ENCODE measurements around the gene KRTAP12-4. TPM values are rescaled to one million over a fixed set of nuclear protein-coding genes. Genes with fewer than 3 reads are reported as not detected.
"Not testable (repeated sequence)": the region's sequence is repeated elsewhere in the genome, so short reads cannot be mapped to it uniquely, and the experiment has no call there.

Gene KRTAP12-4
- total and polyA plus RNA-seq, 9 donors: not detected

GRCh38 chr21:44699502-44700001 lies 45.1 kb upstream of the KRTAP12-4 start:
- H3K9me3 ChIP-seq: no peaks in the 10 kb centered on the region
- TF ChIP-seq POLR2A (IDR thresholded peaks at IDR 0.05) (no peak), EP300 (IDR thresholded peaks at IDR 0.05) (no peak), CTCF (IDR thresholded peaks at IDR 0.05) (no peak)
- H3K36me3 ChIP-seq: no peaks in the 10 kb centered on the region
- WGBS, 3 donors: 26 to 44% (median 39%) methylated on average over 17 of the region's 17 CpGs
- H3K4me3 ChIP-seq: no peak overlapping the region
- H3K27me3 ChIP-seq: no peaks in the 10 kb centered on the region
- no peak for DNase-seq
- H3K4me1 ChIP-seq (ENCODE audit: insufficient read depth): no peaks in the 10 kb centered on the region
- no peak overlapping the region for H3K27ac ChIP-seq
- intact Hi-C loops (cut with DNase I): no loop called here

GRCh38 chr21:44697811-44698734 lies 43.6 kb upstream of the KRTAP12-4 start:
- intact Hi-C loops (cut with DNase I): no loop called here
- no peak for DNase-seq
- Histone ChIP-seq H3K27ac (no peak overlapping the region), H3K4me1 (ENCODE audit: insufficient read depth) (no peaks in the 10 kb centered on the region), H3K36me3 (no peaks in the 10 kb centered on the region), H3K4me3 (no peak overlapping the region), H3K9me3 (no peaks in the 10 kb centered on the region), H3K27me3 (no peaks in the 10 kb centered on the region)
- WGBS, 3 donors: 19 to 23% (median 20%) methylated on average over 31 to 35 of the region's 35 CpGs
- TF ChIP-seq EP300 (IDR thresholded peaks at IDR 0.05) (no peak), CTCF (IDR thresholded peaks at IDR 0.05) (no peak), POLR2A (IDR thresholded peaks at IDR 0.05) (no peak)

GRCh38 chr21:44697172-44697810 lies 42.8 kb upstream of the KRTAP12-4 start, which contains the start of gene KRTAP10-12:
TSS of gene KRTAP10-12 (plus strand) at chr21:44697172. CDS start at chr21:44697202, 30 bp downstream.
- DNase-seq; H3K27ac ChIP-seq; H3K27me3 ChIP-seq; H3K36me3 ChIP-seq; H3K4me3 ChIP-seq; H3K4me1 ChIP-seq (ENCODE audit: insufficient read depth); H3K9me3 ChIP-seq; intact Hi-C loops (cut with DNase I): not testable (repeated sequence)
- 36 to 56% (median 49%) methylated on average over 20 to 21 of the region's 21 CpGs for WGBS, 3 donors

- Histone ChIP-seq H3K9me3 (no peaks in the 10 kb centered on the region), H3K27ac (no peak overlapping the region), H3K4me3 (no peak overlapping the region), H3K27me3 (no peaks in the 10 kb centered on the region), H3K4me1 (ENCODE audit: insufficient read depth) (no peaks in the 10 kb centered on the region), H3K36me3 (no peaks in the 10 kb centered on the region)
- intact Hi-C loops (cut with DNase I): no loop called here
- WGBS, 3 donors: 45 to 59% (median 55%) methylated on average over 10 of the region's 10 CpGs
- no peak for TF ChIP-seq EP300 (IDR thresholded peaks at IDR 0.05)
- no peak for TF ChIP-seq POLR2A (IDR thresholded peaks at IDR 0.05)
- no peak for TF ChIP-seq CTCF (IDR thresholded peaks at IDR 0.05)
- DNase-seq: no peak
These were observed 42.1 kb upstream of the KRTAP12-4 start for GRCh38 chr21:44696572-44696971.
